IPS-NIHi11 (cell line): Measurements from ENCODE around the gene DDX6.
"Not testable (repeated sequence)": the region's sequence is repeated elsewhere in the genome, so short reads cannot be mapped to it uniquely, and the experiment has no call there.

ENCODE experiments used
- DNase-seq: peaks from one replicate; pipeline ENCODE4 v3.0.0; 2012; ENCODE audit warnings: mixed read lengths, low spot score

DDX6 gene, protein sequence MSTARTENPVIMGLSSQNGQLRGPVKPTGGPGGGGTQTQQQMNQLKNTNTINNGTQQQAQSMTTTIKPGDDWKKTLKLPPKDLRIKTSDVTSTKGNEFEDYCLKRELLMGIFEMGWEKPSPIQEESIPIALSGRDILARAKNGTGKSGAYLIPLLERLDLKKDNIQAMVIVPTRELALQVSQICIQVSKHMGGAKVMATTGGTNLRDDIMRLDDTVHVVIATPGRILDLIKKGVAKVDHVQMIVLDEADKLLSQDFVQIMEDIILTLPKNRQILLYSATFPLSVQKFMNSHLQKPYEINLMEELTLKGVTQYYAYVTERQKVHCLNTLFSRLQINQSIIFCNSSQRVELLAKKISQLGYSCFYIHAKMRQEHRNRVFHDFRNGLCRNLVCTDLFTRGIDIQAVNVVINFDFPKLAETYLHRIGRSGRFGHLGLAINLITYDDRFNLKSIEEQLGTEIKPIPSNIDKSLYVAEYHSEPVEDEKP

GRCh38 chr11:118791111-118791960 lies at the start of gene DDX6:
DDX6 (minus strand) TSS chr11:118791164; CDS start chr11:118786251, 4,913 bp downstream.
- peak; percentile 77 for DNase-seq

DNA sequence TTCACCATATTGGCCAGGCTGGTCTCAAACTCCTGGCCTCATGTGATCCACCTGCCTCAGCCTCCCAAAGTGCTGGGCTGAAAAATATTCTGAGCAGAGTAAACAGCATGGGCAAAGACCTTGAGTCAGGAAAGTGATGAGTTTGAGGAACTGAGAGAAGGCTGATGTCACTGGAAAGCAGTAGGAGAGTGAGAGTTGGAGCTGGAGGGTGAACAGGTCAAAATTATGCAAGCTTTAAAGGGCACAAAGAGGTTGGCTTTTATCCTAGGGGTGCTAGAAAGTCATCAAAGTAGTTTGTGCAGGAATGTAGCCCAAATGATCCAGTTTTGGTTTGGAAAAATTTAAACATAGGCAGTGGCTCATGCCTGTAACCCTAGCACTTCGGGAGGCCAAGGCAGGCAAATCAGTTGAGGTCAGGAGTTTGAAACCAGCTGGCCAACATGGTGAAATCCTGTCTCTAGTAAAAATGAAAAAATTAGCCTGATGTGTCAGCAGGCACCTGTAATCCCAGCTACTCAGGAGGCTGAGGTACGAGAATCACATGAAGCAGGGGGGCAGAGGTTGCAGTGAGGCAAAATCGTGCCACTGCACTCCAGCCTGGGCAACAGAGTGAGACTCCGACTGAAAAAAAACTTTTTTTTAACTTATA lies 48.1 kb upstream of the DDX6 start:
- no peak for DNase-seq

DNA sequence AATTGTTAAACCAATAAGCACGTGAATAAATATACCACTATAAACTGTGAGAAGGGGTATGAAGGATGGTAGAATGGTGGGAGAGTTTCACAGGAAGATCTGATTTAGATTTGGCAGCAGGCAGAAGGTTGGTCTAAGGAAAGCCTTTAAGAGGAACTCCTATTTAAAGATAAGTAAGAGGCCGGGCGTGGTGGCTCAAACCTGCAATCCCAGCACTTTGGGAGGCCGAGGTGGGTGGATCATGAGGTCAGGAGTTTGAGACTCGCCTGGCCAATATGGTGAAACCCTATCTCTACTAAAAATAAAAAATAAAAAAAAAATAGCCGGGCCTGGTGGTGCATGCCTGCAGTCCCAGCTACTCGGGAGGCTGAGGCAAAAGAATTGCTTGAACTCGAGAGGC lies 46.9 kb upstream of the DDX6 start:
- no peak for DNase-seq

DNA sequence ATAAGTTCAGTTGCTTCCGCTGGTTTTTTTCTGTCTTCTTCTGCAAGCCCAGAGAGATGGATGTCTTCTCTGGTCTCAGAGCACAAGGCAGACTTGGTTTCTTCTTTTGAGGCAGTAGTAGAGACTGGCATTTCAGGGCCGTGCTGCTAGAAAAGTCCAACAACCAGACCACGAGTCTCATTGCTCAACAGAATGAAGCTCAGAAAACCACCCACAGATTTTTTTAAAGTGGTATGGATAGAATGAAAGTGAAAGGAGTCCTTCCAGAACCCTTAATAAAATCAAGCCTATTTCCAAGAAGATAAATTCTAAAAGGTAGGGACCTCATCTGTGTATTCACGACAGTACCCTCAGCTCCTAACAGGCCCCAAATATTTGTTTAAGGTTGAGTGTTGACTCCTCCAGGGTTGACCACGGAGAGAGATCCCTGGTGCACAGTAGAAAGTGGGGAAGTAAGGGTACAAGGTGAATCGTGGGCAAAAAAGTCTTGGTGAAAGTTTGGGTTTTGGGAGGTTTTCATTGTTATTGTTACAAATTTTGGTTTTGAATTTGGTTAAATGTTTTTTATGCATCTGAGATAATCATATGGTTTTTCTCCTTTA lies 43.6 kb upstream of the DDX6 start:
- no peak for DNase-seq

GRCh38 chr11:118827118-118827517 lies 36.2 kb upstream of the DDX6 start:
- no peak for DNase-seq

DNA sequence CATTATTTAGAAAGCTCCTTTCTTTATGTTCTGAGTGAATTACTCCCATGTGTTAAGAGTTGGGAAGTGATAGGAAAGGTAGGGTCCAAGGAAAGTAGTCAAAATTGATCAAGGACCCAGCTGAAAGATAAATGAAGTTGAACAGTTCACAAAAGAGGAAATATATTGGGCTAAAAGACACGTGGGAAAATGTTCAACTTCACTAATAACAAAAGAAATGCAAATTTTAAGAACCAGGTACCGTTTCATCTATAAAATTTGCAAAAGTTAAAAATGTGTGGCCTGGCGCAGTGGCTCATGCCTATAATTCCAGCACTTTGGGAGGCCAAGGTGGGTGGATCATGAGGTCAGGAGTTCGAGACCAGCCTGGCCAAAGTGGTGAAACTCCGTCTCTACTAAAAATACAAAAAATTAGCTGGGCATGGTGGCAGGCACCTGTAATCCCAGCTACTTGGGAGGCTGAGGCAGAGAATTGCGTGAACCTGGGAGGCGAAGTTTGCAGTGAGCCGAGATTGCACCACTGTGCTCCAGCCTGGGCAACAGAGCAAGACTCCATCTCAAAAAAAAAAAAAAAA lies 32.1 kb upstream of the DDX6 start:
- DNase-seq, result not testable (repeated sequence)

GRCh38 chr11:118820412-118821357 lies 29.7 kb upstream of the DDX6 start:
- DNase-seq, result peak; percentile 56

DNA sequence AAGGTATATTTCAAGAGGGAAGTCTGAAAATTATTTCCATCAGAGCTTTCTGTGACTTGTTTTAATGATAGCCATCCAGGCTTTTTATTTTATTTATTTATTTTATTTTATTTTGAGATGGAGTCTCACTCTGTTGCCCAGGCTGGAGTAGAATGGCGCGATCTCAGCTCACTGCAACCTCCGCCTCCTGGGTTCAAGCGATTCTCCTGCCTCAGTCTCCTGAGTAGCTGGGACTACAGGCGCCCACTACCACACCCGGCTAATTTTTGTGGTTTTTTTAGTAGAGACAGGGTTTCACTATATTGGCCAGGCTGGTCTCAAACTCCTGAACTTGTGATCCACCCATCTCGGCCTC lies 29.0 kb upstream of the DDX6 start:
- DNase-seq, result not testable (repeated sequence)

DNA sequence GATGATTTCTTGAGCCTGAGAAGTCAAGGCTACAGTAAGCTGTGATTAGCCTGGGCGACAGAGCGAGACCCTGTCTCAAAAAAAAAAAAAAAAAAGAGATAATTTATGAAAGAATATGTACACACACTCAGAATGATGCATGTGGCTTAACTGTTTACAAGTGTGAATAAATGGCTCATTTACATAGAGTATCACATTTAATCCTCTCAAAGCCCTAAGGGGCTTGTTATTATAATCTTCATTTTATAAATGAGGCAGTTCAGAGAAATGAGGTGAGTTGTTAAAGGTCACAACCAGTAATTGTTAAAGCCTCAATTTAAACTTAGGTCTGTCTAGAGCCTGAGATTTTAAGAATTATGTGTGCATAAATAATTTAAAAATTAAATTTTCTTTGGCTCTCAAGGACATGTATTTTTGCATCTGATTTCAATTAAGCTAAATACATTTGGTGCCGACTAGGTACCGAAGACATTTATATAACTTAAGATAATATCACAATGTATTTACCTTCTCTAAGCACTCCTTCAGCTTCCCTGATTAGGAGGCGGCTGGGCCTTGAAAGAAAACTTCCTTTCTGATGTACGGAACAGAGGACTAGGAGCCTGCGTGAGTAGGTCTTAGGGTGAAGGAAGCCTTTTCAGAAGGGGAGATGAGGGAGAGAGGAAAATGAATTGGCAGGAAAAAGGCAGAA lies 28.5 kb upstream of the DDX6 start:
- no peak for DNase-seq

- DNase-seq, result no peak
These were observed 27.2 kb upstream of the DDX6 start for GRCh38 chr11:118818130-118818529.

GRCh38 chr11:118813551-118813950 lies 22.6 kb upstream of the DDX6 start:
- no peak for DNase-seq

DNA sequence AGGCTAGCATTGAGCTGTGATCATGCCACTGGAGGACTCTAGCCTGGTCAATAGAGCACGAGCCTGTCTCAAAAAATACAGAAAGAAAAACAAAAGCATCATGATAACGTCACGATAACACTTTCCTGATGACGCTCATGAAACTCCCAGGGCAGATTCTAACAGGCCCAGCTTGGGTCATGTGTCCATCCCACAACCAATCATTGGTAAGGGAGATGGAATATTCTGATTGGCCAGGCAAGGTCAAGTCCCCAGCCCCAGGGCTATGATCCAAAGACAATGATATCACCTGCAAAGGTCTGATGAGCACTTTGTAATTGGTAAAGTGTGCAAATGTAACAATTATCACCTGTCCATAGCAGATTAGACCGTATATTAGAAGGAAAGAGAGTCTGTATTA lies 21.5 kb upstream of the DDX6 start:
- no peak for DNase-seq

DNA sequence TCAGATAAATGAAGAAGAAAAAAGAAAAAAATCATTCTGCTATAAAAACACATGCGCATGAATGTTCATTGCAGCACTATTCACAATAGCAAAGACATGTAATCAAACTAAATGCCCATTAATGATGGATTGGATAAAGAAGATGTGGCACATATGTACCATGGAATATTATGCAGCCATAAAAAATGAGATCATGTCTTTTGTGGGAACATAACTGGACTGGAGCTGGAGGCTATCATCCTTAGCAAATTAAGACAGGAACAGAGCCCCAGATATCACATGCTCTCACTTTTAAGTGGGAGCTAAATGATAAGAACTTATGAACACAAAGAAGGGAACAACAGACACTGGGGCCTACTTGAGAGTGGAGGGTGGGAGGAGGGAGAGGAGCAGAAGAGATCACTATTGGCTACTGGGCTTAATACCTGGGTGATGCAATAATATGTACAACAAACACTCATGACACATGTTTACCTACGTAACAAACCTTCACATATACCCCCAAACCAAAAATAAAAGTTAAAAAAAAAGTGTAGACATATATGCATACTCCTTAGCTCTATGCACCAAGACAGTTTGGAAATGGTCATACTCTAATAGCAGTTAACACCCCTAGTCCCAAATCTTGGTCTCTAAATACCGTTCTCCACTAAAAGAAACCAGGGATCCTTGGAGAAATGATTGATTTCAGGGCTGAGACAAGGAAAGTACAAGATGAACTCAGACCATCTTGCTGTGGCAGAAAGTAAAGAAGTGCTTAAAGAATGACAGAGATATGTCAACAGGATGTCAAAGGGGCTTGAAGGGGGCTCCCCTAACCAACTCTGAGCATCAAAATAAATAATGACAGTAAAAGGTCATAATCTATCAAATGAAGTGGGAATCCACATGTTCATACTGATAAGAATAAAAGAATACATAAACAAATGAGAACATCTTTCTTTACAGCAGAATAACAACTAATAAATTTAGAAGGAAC lies 17.1 kb upstream of the DDX6 start:
- DNase-seq, result no peak

- no peak for DNase-seq
These were observed 15.4 kb upstream of the DDX6 start for GRCh38 chr11:118806400-118806799.

DNA sequence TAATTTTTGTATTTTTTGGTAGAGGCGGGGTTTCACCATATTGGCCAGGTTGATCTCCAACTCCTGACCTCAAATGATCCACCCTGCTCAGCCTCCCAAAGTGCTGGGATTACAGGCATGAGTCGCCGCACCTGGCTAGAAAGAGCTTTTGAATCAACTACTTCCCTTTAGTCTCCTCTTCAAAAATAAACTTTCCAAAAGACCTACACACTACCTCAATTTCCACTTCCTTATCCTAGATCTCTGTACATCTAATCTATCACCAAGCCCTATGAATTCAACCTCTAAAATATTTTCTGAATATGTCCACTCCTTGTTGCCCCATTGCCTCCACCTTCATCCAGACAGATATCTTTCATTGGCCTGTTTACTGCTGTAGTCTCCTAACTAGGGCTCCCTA lies 13.1 kb upstream of the DDX6 start:
- DNase-seq, result no peak

GRCh38 chr11:118799372-118799771 lies 8.4 kb upstream of the DDX6 start:
- DNase-seq, result no peak

DNA sequence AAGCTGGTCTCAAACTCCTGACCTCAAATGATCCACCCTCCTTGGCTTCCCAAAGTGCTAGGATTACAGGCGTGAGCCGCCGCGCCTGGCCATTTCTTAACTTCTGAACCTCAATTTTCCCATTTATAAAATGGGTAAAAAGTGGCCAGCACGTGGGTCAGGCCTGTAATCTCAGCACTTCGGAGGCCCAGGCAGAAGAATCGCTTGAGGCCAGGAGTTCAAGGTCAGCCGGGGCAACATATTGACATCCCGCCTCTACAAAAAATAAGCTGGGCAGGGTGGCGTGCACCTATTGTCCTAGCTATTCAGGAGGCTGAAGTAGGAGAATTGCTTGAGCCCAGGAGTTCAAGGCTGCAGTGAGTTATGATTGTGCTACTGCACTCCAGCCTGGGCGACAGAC lies 6.5 kb upstream of the DDX6 start:
- DNase-seq, result no peak

GRCh38 chr11:118792570-118793124 lies 1.7 kb upstream of the DDX6 start:
- DNase-seq, result peak; percentile 95
